HG03039 (cell line): ENCODE results near the gene UBE2I.

Source experiments
- ATAC-seq: cut with Tn5 transposase; IDR thresholded peaks from one replicate; pipeline ENCODE4 v1.9.1; 2021; ENCODE audit warnings: mild to moderate bottlenecking, moderate library complexity; ENCODE audit not compliant: unreplicated experiment

The UBE2I gene

GRCh38 chr16:1341495-1342420, 32.3 kb downstream of the UBE2I start:
- ATAC-seq = no peak

- peak; percentile 82 for ATAC-seq
Measured at GRCh38 chr16:1342526-1343427, 33.3 kb downstream of the UBE2I start.

GRCh38 chr16:1343428-1344242, 34.2 kb downstream of the UBE2I start:
- ATAC-seq = no peak

GRCh38 chr16:1344499-1344898, 35.1 kb downstream of the UBE2I start:
- no peak for ATAC-seq

- no peak for ATAC-seq
Measured at GRCh38 chr16:1345087-1345486, 35.7 kb downstream of the UBE2I start.

GRCh38 chr16:1345651-1346421, 36.4 kb downstream of the UBE2I start:
- ATAC-seq = no peak

GRCh38 chr16:1346422-1347285, 37.2 kb downstream of the UBE2I start:
- ATAC-seq = no peak

- no peak for ATAC-seq
Measured at GRCh38 chr16:1347286-1347855, 37.9 kb downstream of the UBE2I start.

- ATAC-seq = no peak
Measured at GRCh38 chr16:1347962-1348361, 38.5 kb downstream of the UBE2I start.

GRCh38 chr16:1348441-1348840, 39.0 kb downstream of the UBE2I start:
- no peak for ATAC-seq

- ATAC-seq = no peak
Measured at GRCh38 chr16:1348926-1349325, 39.5 kb downstream of the UBE2I start.

GRCh38 chr16:1349351-1349750, 39.9 kb downstream of the UBE2I start:
- ATAC-seq = no peak

GRCh38 chr16:1349951-1350350, 40.5 kb downstream of the UBE2I start:
- ATAC-seq = no peak

- no peak for ATAC-seq
Measured at GRCh38 chr16:1350691-1351090, 41.3 kb downstream of the UBE2I start.

GRCh38 chr16:1351215-1351581, 41.8 kb downstream of the UBE2I start:
- peak; percentile 10 for ATAC-seq

GRCh38 chr16:1351582-1352362, 42.3 kb downstream of the UBE2I start, which contains the start of the genes GNPTG and TSR3:
TSS of gene GNPTG (plus strand) at chr16:1351931. CDS start at chr16:1351966, 35 bp downstream.
TSS of gene TSR3 (minus strand) at chr16:1351878. CDS start at chr16:1351804, 74 bp downstream.
- peak; percentile 54 for ATAC-seq

GRCh38 chr16:1354815-1355540, 45.5 kb downstream of the UBE2I start:
- no peak for ATAC-seq
